ENCODE measurements around the gene PTPRK.

The PTPRK gene

GRCh38 chr6:128516514-128516898 is 3.9 kb downstream of the PTPRK start:
- in situ Hi-C loops (cut with MboI; ENCODE audit: low sequenced_read_pairs) = no loop called here

- in situ Hi-C loops (cut with MboI; ENCODE audit: low sequenced_read_pairs) = no loop called here
Observed at GRCh38 chr6:128515550-128516513, 4.6 kb downstream of the PTPRK start.

GRCh38 chr6:128513878-128514277 is 6.5 kb downstream of the PTPRK start:
- in situ Hi-C loops (cut with MboI; ENCODE audit: low sequenced_read_pairs) = no loop called here

- in situ Hi-C loops (cut with MboI; ENCODE audit: low sequenced_read_pairs) = no loop called here
Observed at GRCh38 chr6:128512296-128512695, 8.1 kb downstream of the PTPRK start.

GRCh38 chr6:128511506-128511905 is 8.9 kb downstream of the PTPRK start:
- in situ Hi-C loops (cut with MboI; ENCODE audit: low sequenced_read_pairs) = no loop called here

- in situ Hi-C loops (cut with MboI; ENCODE audit: low sequenced_read_pairs) = no loop called here
Observed at GRCh38 chr6:128509709-128510108, 10.7 kb downstream of the PTPRK start.

GRCh38 chr6:128508588-128509296 is 11.7 kb downstream of the PTPRK start:
- in situ Hi-C loops (cut with MboI; ENCODE audit: low sequenced_read_pairs) = no loop called here

GRCh38 chr6:128507337-128508310 is 12.8 kb downstream of the PTPRK start:
- in situ Hi-C loops (cut with MboI; ENCODE audit: low sequenced_read_pairs) = no loop called here

GRCh38 chr6:128505603-128506002 is 14.8 kb downstream of the PTPRK start:
- in situ Hi-C loops (cut with MboI; ENCODE audit: low sequenced_read_pairs) = no loop called here

- in situ Hi-C loops (cut with MboI; ENCODE audit: low sequenced_read_pairs) = no loop called here
Observed at GRCh38 chr6:128504003-128504654, 16.3 kb downstream of the PTPRK start.

- in situ Hi-C loops (cut with MboI; ENCODE audit: low sequenced_read_pairs) = no loop called here
Observed at GRCh38 chr6:128500749-128501600, 19.4 kb downstream of the PTPRK start.

GRCh38 chr6:128500014-128500413 is 20.4 kb downstream of the PTPRK start:
- in situ Hi-C loops (cut with MboI; ENCODE audit: low sequenced_read_pairs) = no loop called here

GRCh38 chr6:128499079-128499731 is 21.2 kb downstream of the PTPRK start:
- in situ Hi-C loops (cut with MboI; ENCODE audit: low sequenced_read_pairs) = no loop called here

- in situ Hi-C loops (cut with MboI; ENCODE audit: low sequenced_read_pairs) = no loop called here
Observed at GRCh38 chr6:128498234-128498633, 22.2 kb downstream of the PTPRK start.

GRCh38 chr6:128495536-128496333 is 24.7 kb downstream of the PTPRK start:
- in situ Hi-C loops (cut with MboI; ENCODE audit: low sequenced_read_pairs) = no loop called here

- in situ Hi-C loops (cut with MboI; ENCODE audit: low sequenced_read_pairs) = no loop called here
Observed at GRCh38 chr6:128494440-128494839, 26.0 kb downstream of the PTPRK start.

- in situ Hi-C loops (cut with MboI; ENCODE audit: low sequenced_read_pairs) = no loop called here
Observed at GRCh38 chr6:128493877-128494276, 26.5 kb downstream of the PTPRK start.

GRCh38 chr6:128492386-128492785 is 28.0 kb downstream of the PTPRK start:
- in situ Hi-C loops (cut with MboI; ENCODE audit: low sequenced_read_pairs) = no loop called here

All from HL-60/S4 treated with phorbol 12-myristate 13-acetate at 8.2 ng/mL for 4 days and 3 days (cell line).